HG03135 (cell line): ENCODE results near the gene NOS1AP.

Experiments
- ATAC-seq: cut with Tn5 transposase; IDR thresholded peaks from one replicate; pipeline ENCODE4 v1.9.1; 2021; ENCODE audit warnings: mild to moderate bottlenecking, moderate library complexity; ENCODE audit not compliant: unreplicated experiment

NOS1AP gene

GRCh38 chr1:162087574-162087973 is 18.1 kb downstream of the NOS1AP start:
- no peak for ATAC-seq

DNA sequence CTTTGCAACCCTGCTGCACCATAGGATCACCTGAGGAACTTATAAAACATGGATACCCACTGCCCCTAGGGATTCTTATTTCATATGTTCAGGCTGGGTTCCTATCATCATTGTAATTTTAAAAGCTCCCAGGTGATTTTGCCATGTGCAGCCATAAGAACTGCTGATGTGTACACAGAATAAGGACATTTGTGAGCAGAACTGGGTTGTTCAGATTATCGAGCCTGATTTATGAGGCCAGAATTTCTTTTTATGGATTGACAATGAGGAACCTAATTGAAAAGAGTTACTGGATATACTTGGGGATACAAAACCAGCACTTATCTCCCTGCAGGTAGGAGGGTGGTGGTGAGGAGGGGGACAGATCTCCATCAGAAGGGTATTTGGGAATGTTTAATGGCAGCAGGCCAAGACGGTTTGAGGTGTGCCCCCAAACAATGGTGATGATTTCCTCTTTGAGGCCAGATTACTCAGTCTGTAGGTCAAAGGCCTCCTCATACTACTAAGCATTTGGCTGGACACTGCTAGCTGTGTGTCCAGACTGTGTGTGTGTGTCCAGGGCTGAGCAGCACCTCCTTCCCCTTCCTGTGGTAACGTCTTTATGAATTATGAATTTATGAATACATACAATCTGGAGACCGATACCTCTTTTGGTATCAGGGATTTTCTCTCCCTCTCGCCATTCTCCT is 18.9 kb downstream of the NOS1AP start:
- ATAC-seq = no peak

DNA sequence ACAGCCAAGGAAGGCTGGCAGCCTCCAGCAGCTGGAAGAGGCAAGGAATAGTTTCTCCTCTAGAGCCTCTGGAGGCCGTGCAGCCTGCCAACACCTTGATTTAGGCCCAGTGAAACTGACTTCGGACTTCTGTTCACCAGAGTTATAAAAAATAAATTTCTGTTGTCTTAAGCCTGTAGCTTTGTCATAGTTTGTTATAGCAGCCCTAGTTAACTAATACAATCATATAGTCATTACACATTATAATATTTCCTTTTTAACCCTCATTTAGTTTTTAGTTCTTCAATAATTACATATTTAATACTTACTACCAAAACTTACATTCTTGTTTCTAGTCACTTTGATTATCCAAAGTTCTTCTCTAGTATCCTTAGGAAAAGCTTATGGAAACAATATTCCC is 20.3 kb downstream of the NOS1AP start:
- no peak for ATAC-seq

DNA sequence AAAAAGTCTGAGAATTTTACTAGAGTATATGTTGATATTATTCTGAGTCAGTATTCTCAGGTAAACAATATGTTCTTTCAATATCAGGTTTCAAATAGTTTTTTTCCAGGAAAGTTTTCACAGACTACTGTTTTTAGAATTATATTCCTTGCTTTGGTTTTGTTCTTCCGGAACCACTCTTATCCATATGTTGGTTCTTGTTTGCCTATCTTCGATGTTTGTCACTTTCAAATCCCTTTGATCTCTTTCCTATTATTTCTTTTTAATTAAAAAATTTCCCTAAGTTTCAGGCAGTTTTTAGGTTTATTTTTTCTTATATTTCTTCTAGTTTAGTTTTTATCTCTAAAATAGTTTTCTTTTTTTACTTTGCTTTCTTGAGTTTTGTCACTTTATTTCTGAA is 20.9 kb downstream of the NOS1AP start:
- ATAC-seq = no peak

DNA sequence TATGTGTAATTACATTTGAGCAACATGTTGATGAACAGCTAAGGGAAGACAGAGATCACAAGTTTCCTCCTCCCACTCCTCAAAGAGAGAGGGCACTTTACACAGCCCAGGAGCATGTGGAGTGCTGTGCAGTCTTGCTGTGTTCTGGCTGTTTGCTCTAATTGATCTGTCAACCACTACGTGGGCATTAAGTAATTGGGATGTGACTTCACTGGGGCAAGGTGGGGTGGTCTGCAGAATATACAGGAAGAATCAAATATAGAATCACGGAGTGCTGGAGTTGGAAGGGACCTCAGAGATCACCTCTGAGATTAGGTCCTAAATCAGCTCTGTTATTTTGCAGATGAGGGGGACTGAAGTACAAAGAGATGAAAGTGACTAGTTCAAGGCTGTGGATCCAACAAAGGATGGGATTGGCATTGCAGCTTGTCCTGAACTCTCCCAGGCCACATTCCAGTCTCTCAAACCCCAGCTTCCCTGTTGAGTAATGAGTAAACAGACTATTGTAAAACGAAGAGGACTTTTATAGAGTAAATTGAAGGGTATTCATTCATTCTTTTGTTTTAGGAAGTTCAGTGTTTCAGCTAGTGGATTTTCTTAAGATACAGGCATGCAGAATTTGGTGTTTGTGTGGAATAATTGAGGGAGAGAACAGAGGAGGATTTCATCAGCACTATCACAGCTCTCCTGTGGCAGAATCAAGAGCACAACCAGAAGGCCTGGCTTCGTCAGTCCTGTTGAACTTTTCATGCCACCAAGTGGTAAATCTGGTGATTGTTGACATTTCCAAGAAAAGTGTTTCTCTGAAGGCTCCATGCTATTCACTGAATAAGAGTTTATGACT is 22.4 kb downstream of the NOS1AP start:
- no peak for ATAC-seq

DNA sequence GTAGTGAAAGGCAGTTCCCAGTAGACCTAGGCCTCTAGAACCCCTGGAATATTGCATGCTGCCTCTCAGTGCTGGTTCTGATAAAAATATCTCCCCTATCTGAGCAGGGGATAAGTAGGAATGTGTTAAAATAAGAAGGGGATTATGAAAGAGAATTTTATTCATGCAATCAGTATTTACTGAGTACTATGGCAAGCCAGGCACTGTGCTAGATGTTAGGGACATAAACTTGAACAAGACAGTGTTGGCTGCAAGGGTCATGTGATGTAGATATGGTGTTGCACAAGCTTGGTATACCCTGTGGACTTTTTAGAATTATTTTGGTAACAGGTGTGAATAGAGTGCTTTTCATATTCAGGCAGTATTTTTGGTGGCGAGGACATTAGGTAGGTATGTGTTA is 23.6 kb downstream of the NOS1AP start:
- no peak for ATAC-seq

- no peak for ATAC-seq
Observed at GRCh38 chr1:162094271-162094670, 24.8 kb downstream of the NOS1AP start.

DNA sequence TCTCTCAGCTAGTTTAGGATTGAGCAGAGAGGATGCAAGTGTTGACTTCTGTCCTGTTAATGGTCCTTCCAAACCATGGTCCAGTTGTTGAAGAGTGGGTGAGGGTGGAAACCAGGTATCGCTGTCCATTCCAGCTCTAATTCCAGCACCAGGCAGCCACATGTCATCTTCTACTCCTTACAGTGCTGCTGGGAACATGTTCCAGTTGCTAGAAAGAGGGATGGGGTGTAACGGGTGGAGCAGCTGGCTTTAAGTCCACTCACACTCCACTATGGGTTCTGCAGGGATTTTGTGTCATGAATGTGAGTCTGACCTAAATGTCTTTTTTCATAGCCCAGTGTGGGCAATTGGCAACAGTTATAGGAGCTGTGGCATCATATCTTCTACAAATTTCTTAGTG is 25.2 kb downstream of the NOS1AP start:
- ATAC-seq = no peak

GRCh38 chr1:162107911-162108310 is 38.4 kb downstream of the NOS1AP start:
- no peak for ATAC-seq

DNA sequence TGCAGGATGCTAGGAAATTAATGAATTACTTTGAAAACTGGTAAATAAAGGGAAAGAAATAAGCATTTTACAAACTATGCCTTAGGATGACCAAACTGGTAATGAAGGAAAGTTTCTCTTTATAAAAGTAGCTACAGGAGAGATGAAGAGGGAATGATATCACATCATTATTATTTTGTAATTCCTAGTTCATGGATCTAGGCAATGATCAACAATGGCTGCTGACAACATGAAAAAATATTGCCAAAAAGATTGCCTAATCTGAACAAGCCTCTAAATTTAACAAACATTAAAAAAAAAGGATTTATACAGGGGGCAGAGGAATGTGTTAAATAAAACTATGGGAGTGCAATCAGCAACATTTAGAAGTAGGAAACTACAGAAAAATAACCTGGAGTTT is 38.9 kb downstream of the NOS1AP start:
- no peak for ATAC-seq

- no peak for ATAC-seq
Observed at GRCh38 chr1:162110910-162111309, 41.4 kb downstream of the NOS1AP start.

- ATAC-seq = no peak
Observed at GRCh38 chr1:162111572-162111971, 42.1 kb downstream of the NOS1AP start.

- no peak for ATAC-seq
Observed at GRCh38 chr1:162113419-162113818, 43.9 kb downstream of the NOS1AP start.

DNA sequence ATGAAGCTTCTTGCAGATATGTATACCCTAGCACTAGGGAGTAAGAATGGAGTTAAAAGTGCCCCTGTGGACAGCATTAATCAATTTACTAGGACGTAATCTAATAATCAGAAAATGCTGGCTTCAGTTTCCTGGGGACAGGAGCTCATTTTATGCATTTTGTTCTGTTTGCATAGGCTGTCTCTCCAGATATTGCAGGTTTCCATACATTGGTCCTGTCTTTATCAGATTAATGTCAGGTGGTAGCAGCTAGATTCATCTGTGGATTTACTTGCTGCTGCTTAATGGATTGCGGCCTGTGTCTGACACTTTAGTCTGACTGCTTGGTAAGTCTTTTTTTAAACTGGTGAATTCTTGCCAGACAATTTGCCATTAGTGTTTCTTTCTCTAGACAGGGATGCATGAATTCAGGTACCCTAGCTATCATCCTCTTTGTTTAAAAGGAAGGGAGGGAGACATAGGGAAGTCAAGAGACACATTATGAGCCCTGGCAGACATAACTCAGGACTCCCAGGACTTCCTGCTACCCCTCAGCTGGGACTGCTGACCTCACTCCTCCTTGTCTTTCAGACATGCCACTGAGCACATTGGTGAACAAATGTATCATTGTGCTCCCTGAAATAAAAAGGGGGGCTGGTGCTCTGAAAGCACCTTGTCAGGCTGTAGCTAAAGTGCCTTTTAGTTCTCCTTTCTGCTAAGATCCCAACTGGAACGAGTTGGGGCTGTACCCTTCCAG is 47.7 kb downstream of the NOS1AP start:
- ATAC-seq = no peak

DNA sequence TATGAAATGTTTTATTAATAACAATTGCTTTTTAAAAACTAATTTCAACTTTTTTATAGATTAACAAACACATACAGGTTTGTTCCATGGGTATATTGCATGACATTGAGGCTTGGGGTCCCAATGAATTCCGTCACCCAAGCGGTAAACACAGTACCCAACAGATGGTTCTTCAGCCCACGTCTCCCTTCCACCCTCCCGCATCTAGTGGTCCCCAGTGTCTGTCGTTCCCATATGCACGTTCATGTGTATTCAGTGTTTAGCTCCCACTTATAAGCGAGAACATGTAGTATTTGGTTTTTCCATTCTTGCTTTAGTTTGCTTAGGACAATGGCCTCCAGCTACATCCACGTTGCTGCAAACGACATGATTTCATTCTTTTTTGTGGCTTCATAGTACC is 48.6 kb downstream of the NOS1AP start:
- no peak for ATAC-seq

GRCh38 chr1:162128693-162129356 is 59.3 kb downstream of the NOS1AP start:
- ATAC-seq = no peak

- no peak for ATAC-seq
Observed at GRCh38 chr1:162130308-162130707, 60.8 kb downstream of the NOS1AP start.

GRCh38 chr1:162131400-162132321 is 62.2 kb downstream of the NOS1AP start:
- ATAC-seq = no peak

GRCh38 chr1:162133566-162133965 is 64.1 kb downstream of the NOS1AP start:
- ATAC-seq = no peak

- no peak for ATAC-seq
Observed at GRCh38 chr1:162134646-162135045, 65.2 kb downstream of the NOS1AP start.
